Endothelial cell of hepatic sinusoid (primary cell): ENCODE measurements around the gene RPUSD1.
"Not testable (repeated sequence)": the region's sequence is repeated elsewhere in the genome, so short reads cannot be mapped to it uniquely, and the experiment has no call there.

ENCODE experiments used
- in situ Hi-C: cut with HindIII; loops from 2 replicates; pipeline ENCODE4 v1.10.0; 2017; ENCODE audit warnings: low sequenced_read_pairs

RPUSD1 gene

GRCh38 chr16:751152-752006 lies 36.8 kb downstream of the RPUSD1 start:
- in situ Hi-C loops: no loop called here

- in situ Hi-C loops: no loop called here
Measured at GRCh38 chr16:750485-750884, 37.7 kb downstream of the RPUSD1 start.

GRCh38 chr16:749010-749409 lies 39.2 kb downstream of the RPUSD1 start:
- in situ Hi-C loops: no loop called here

GRCh38 chr16:747978-748746 lies 40.0 kb downstream of the RPUSD1 start:
- in situ Hi-C loops: no loop called here

GRCh38 chr16:746637-747036 lies 41.5 kb downstream of the RPUSD1 start:
- in situ Hi-C loops: no loop called here

GRCh38 chr16:745739-746138 lies 42.4 kb downstream of the RPUSD1 start:
- in situ Hi-C loops: no loop called here

GRCh38 chr16:743794-744500 lies 44.2 kb downstream of the RPUSD1 start:
- in situ Hi-C loops: no loop called here

- in situ Hi-C loops: not testable (repeated sequence)
Measured at GRCh38 chr16:742894-743293, 45.3 kb downstream of the RPUSD1 start.

GRCh38 chr16:741986-742629 lies 46.1 kb downstream of the RPUSD1 start:
- in situ Hi-C loops: no loop called here

GRCh38 chr16:740764-741505 lies 47.2 kb downstream of the RPUSD1 start, which contains the start of gene CIAO3:
TSS of gene CIAO3 (minus strand) at chr16:740997. CDS start at chr16:740985, 12 bp downstream.
- in situ Hi-C loops: no loop called here

- in situ Hi-C loops: no loop called here
Measured at GRCh38 chr16:740459-740763, 47.8 kb downstream of the RPUSD1 start.

- in situ Hi-C loops: no loop called here
Measured at GRCh38 chr16:739560-740458, 48.4 kb downstream of the RPUSD1 start.

- in situ Hi-C loops: no loop called here
Measured at GRCh38 chr16:736936-737481, 51.2 kb downstream of the RPUSD1 start.

- in situ Hi-C loops: no loop called here
Measured at GRCh38 chr16:735982-736453, 52.2 kb downstream of the RPUSD1 start.

GRCh38 chr16:734981-735881 lies 53.0 kb downstream of the RPUSD1 start:
- in situ Hi-C loops: no loop called here
